CD4-positive, alpha-beta T cell (primary cell): ENCODE results near the gene PRKCA. TPM values are rescaled to one million over a fixed set of nuclear protein-coding genes. Genes with fewer than 3 reads are reported as not detected.

Source experiments
- ATAC-seq: fragments of 200-7000 bp; cut with Tn5 transposase; one replicate; pipeline ENCODE4 v1.10.0; 2022; ENCODE audit warnings: mild to moderate bottlenecking; ENCODE audit not compliant: poor library complexity
- CTCF ChIA-PET: fragments of 350-600 bp; sonication (Branson Sonifier 250); formaldehyde crosslinking; loops from one replicate; lab custom pipeline; 2021; ENCODE audit warnings: antibody characterized with exemption, inconsistent platforms; lab: Charles Lee
- POLR2A ChIA-PET: fragments of 350-600 bp; sonication (Branson Sonifier 250); formaldehyde crosslinking; loops from one replicate; lab custom pipeline; 2021; ENCODE audit warnings: antibody characterized with exemption, inconsistent platforms; lab: Charles Lee
- DNase-seq, 14 experiments: peaks; one replicate each; pipeline ENCODE4 v3.0.0-alpha.2; 2013 to 2020; ENCODE audit warnings: mixed read lengths in 2 of 14
- H3K27ac ChIP-seq, 2 donors: one replicate each; pipeline versions ENCODE4 v1.5.1 to v1.7.0; 2013; ENCODE audit warnings: low read length in 2 of 2, low read depth in 1 of 2, mild to moderate bottlenecking in 1 of 2
- H3K27me3 ChIP-seq, 2 experiments: 1 replicate in 1 of 2; 2 replicates in 1 of 2; pipeline versions ENCODE4 v1.6.1 to v1.7.0; 2013; ENCODE audit warnings: low read length in 2 of 2, control low read depth in 1 of 2, mild to moderate bottlenecking in 1 of 2, moderate library complexity in 1 of 2; ENCODE audit not compliant: insufficient read depth in 2 of 2, control insufficient read depth in 1 of 2
- H3K36me3 ChIP-seq: one replicate; pipeline ENCODE4 v1.6.1; 2013; ENCODE audit warnings: low read length, control low read depth; ENCODE audit not compliant: insufficient read depth
- H3K4me1 ChIP-seq: one replicate; pipeline ENCODE4 v1.6.1; 2013; ENCODE audit warnings: low read length, control low read depth; ENCODE audit not compliant: insufficient read depth
- H3K4me3 ChIP-seq: one replicate; pipeline ENCODE4 v1.5.1; 2013; ENCODE audit warnings: mild to moderate bottlenecking, low read length, moderate library complexity
- H3K9me3 ChIP-seq, 2 experiments: 1 replicate in 1 of 2; 2 replicates in 1 of 2; pipeline versions ENCODE4 v1.6.1 to v1.7.0; 2013; ENCODE audit warnings: low read length in 2 of 2, mild to moderate bottlenecking in 2 of 2, control low read depth in 1 of 2, moderate library complexity in 1 of 2; ENCODE audit not compliant: control insufficient read depth in 1 of 2, insufficient read depth in 1 of 2
- H3K27ac Mint-ChIP-seq: one replicate; pipeline ENCODE4 v1.8.0; 2020; ENCODE audit warnings: mixed read lengths
- H3K27me3 Mint-ChIP-seq: one replicate; pipeline ENCODE4 v1.8.0; 2021; ENCODE audit warnings: mixed read lengths
- H3K36me3 Mint-ChIP-seq: one replicate; pipeline ENCODE4 v1.8.0; 2021; ENCODE audit warnings: low read depth, mixed read lengths
- H3K4me1 Mint-ChIP-seq: one replicate; pipeline ENCODE4 v1.8.0; 2021; ENCODE audit warnings: low read depth, mixed read lengths
- H3K4me3 Mint-ChIP-seq: one replicate; pipeline ENCODE4 v1.8.0; 2020; ENCODE audit warnings: mild to moderate bottlenecking, mixed read lengths
- H3K9me3 Mint-ChIP-seq: one replicate; pipeline ENCODE4 v1.8.0; 2020; ENCODE audit warnings: mixed read lengths
- intact Hi-C, 2 experiments: fragments of 100-400 bp; cut with DNase I in 1 of 2; cut with micrococcal nuclease in 1 of 2; formaldehyde crosslinking; loops; one replicate each; pipeline versions ENCODE4 v1.15.1 to v1.9.0; 2023 to 2025; cut with DNase I, micrococcal nuclease
- total RNA-seq, 174 experiments: library from RNA in 2 of 174; stranded (reverse) in 2 of 174; gene quantifications; one replicate each; pipeline ENCODE4 v1.2.3 and lab custom pipeline; 2021 to 2026
- TF ChIP-seq, protein P1 (sequence below): fragments of 200-600 bp; IDR thresholded peaks from one replicate; pipeline ENCODE4 v1.8.0; 2022; ENCODE audit warnings: antibody characterized with exemption, mild to moderate bottlenecking

PRKCA gene
- total RNA-seq, 2 experiments from 2014 or later, result 84.8 to 88.6 TPM

GRCh38 chr17:66540131-66540781 lies 237.8 kb downstream of the PRKCA start:
- H3K4me1 Mint-ChIP-seq, result peaks cover 81% of the 10 kb centered on the region
- Histone ChIP-seq H3K4me3 (no peak overlapping the region), H3K9me3 (peaks cover 0 to 8% of the 10 kb centered on the region in 2 experiments), H3K4me1 (peaks cover 25% of the 10 kb centered on the region), H3K27me3 (no peaks in the 10 kb centered on the region), H3K27ac (peak overlapping the region in 1 of 2 donors; percentile 8), H3K36me3 (no peaks in the 10 kb centered on the region)
- peak overlapping the region; percentile 2 for H3K27ac Mint-ChIP-seq
- ChIA-PET CTCF (no interaction called here), POLR2A (no interaction called here)
- DNase-seq, result no peak
- peaks cover 9% of the 10 kb centered on the region for H3K36me3 Mint-ChIP-seq
- TF ChIP-seq, protein P1, sequence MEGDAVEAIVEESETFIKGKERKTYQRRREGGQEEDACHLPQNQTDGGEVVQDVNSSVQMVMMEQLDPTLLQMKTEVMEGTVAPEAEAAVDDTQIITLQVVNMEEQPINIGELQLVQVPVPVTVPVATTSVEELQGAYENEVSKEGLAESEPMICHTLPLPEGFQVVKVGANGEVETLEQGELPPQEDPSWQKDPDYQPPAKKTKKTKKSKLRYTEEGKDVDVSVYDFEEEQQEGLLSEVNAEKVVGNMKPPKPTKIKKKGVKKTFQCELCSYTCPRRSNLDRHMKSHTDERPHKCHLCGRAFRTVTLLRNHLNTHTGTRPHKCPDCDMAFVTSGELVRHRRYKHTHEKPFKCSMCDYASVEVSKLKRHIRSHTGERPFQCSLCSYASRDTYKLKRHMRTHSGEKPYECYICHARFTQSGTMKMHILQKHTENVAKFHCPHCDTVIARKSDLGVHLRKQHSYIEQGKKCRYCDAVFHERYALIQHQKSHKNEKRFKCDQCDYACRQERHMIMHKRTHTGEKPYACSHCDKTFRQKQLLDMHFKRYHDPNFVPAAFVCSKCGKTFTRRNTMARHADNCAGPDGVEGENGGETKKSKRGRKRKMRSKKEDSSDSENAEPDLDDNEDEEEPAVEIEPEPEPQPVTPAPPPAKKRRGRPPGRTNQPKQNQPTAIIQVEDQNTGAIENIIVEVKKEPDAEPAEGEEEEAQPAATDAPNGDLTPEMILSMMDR, result no peak
- H3K9me3 Mint-ChIP-seq, result no peaks in the 10 kb centered on the region
- H3K4me3 Mint-ChIP-seq, result peak overlapping the region; percentile 17
- intact Hi-C loops, result no loop called here
- ATAC-seq, result no peak
- H3K27me3 Mint-ChIP-seq, result no peaks in the 10 kb centered on the region

GRCh38 chr17:66541461-66542128 lies 239.2 kb downstream of the PRKCA start:
- TF ChIP-seq, protein P1, result no peak
- no peaks in the 10 kb centered on the region for H3K9me3 Mint-ChIP-seq
- intact Hi-C loops, result no loop called here
- peaks cover 25% of the 10 kb centered on the region for H3K4me1 ChIP-seq
- no peak overlapping the region for H3K27ac ChIP-seq
- DNase-seq, result no peak
- H3K9me3 ChIP-seq, result peaks cover 0 to 10% of the 10 kb centered on the region in 2 experiments
- H3K27me3 Mint-ChIP-seq, result no peaks in the 10 kb centered on the region
- H3K36me3 Mint-ChIP-seq, result peaks cover 23% of the 10 kb centered on the region
- no peaks in the 10 kb centered on the region for H3K27me3 ChIP-seq
- H3K36me3 ChIP-seq, result no peaks in the 10 kb centered on the region
- H3K4me3 ChIP-seq, result no peak overlapping the region
- peak overlapping the region; percentile 5 for H3K4me3 Mint-ChIP-seq
- ChIA-PET CTCF (interaction anchor here (1.0 kb wide), 1 partner anchor 25 kb away, joined by 3 read pairs; no protein-coding TSS in a partner anchor), POLR2A (interaction anchor here (0.6 kb wide), 1 partner anchor 143 kb away, joined by 3 read pairs; no protein-coding TSS in a partner anchor)
- H3K4me1 Mint-ChIP-seq, result peaks cover 82% of the 10 kb centered on the region
- ATAC-seq, result no peak
- peak overlapping the region; percentile 2 for H3K27ac Mint-ChIP-seq

GRCh38 chr17:66542129-66542966 lies 239.9 kb downstream of the PRKCA start:
- peaks cover 29% of the 10 kb centered on the region for H3K4me1 ChIP-seq
- intact Hi-C loops, result no loop called here
- Mint-ChIP-seq H3K4me1 (peaks cover 82% of the 10 kb centered on the region), H3K36me3 (peaks cover 30% of the 10 kb centered on the region), H3K4me3 (peak overlapping the region; percentile 8), H3K9me3 (no peaks in the 10 kb centered on the region), H3K27me3 (no peaks in the 10 kb centered on the region), H3K27ac (peak overlapping the region; percentile 2)
- CTCF ChIA-PET, result interaction anchor here (1.0 kb wide), 1 partner anchor 24 kb away, joined by 3 read pairs; no protein-coding TSS in a partner anchor
- no peak overlapping the region for H3K27ac ChIP-seq
- no peaks in the 10 kb centered on the region for H3K27me3 ChIP-seq
- H3K4me3 ChIP-seq, result no peak overlapping the region
- TF ChIP-seq, protein P1, result no peak
- peak in 3 of 14 experiments; percentile 11 to 29 (median 26) for DNase-seq
- POLR2A ChIA-PET, result no interaction called here
- no peaks in the 10 kb centered on the region for H3K36me3 ChIP-seq
- peaks cover 0 to 10% of the 10 kb centered on the region in 2 experiments for H3K9me3 ChIP-seq
- peak; percentile 34 for ATAC-seq
